ENCODE results near the gene ABCA9.
"Not testable (repeated sequence)": the region's sequence is repeated elsewhere in the genome, so short reads cannot be mapped to it uniquely, and the experiment has no call there.

Gene ABCA9

GRCh38 chr17:68972119-68972704 is 88.5 kb downstream of the ABCA9 start:
- Histone ChIP-seq H3K36me3 (ENCODE audit: insufficient read depth, low read length) (no peaks in the 10 kb centered on the region), H3K9ac (ENCODE audit: low read depth, low read length) (no peak overlapping the region), H3K4me3 (ENCODE audit: low read length) (no peak overlapping the region), H3K27ac (ENCODE audit: low read depth, low read length) (no peak overlapping the region), H3K4me1 (ENCODE audit: insufficient read depth, low read length) (no peaks in the 10 kb centered on the region), H3K27me3 (ENCODE audit: insufficient read depth, low read length) (no peaks in the 10 kb centered on the region), H3K9me3 (ENCODE audit: insufficient read depth, low read depth, low read length) (no peaks in the 10 kb centered on the region)
- 94% methylated on average over 2 of the region's 4 CpGs for WGBS

- H3K36me3 ChIP-seq (ENCODE audit: insufficient read depth, low read length) = no peaks in the 10 kb centered on the region
- 93% methylated on average over 4 of the region's 5 CpGs for WGBS
- no peak overlapping the region for H3K4me3 ChIP-seq (ENCODE audit: low read length)
- H3K4me1 ChIP-seq (ENCODE audit: insufficient read depth, low read length) = no peaks in the 10 kb centered on the region
- no peak overlapping the region for H3K9ac ChIP-seq (ENCODE audit: low read depth, low read length)
- no peak overlapping the region for H3K27ac ChIP-seq (ENCODE audit: low read depth, low read length)
- no peaks in the 10 kb centered on the region for H3K27me3 ChIP-seq (ENCODE audit: insufficient read depth, low read length)
- no peaks in the 10 kb centered on the region for H3K9me3 ChIP-seq (ENCODE audit: insufficient read depth, low read depth, low read length)
Observed at GRCh38 chr17:68969101-68969500, 91.6 kb downstream of the ABCA9 start.

GRCh38 chr17:68963958-68964357 is 96.8 kb downstream of the ABCA9 start:
- no peak overlapping the region for H3K9ac ChIP-seq (ENCODE audit: low read depth, low read length)
- no peaks in the 10 kb centered on the region for H3K9me3 ChIP-seq (ENCODE audit: insufficient read depth, low read depth, low read length)
- H3K27ac ChIP-seq (ENCODE audit: low read depth, low read length) = no peak overlapping the region
- H3K27me3 ChIP-seq (ENCODE audit: insufficient read depth, low read length) = no peaks in the 10 kb centered on the region
- no peaks in the 10 kb centered on the region for H3K36me3 ChIP-seq (ENCODE audit: insufficient read depth, low read length)
- WGBS = 88% methylated on average over 3 of the region's 4 CpGs
- no peaks in the 10 kb centered on the region for H3K4me1 ChIP-seq (ENCODE audit: insufficient read depth, low read length)
- no peak overlapping the region for H3K4me3 ChIP-seq (ENCODE audit: low read length)

GRCh38 chr17:68961214-68961882 is 99.4 kb downstream of the ABCA9 start:
- no peaks in the 10 kb centered on the region for H3K36me3 ChIP-seq (ENCODE audit: insufficient read depth, low read length)
- WGBS = 79% methylated on average over 9 of the region's 9 CpGs
- H3K9ac ChIP-seq (ENCODE audit: low read depth, low read length) = no peak overlapping the region

GRCh38 chr17:68959117-68959516 is 101.6 kb downstream of the ABCA9 start:
- not testable (repeated sequence) for H3K4me3 ChIP-seq (ENCODE audit: low read length); H3K4me1 ChIP-seq (ENCODE audit: insufficient read depth, low read length); H3K27me3 ChIP-seq (ENCODE audit: insufficient read depth, low read length); H3K36me3 ChIP-seq (ENCODE audit: insufficient read depth, low read length); H3K9me3 ChIP-seq (ENCODE audit: insufficient read depth, low read depth, low read length); H3K27ac ChIP-seq (ENCODE audit: low read depth, low read length); H3K9ac ChIP-seq (ENCODE audit: low read depth, low read length)
- 87% methylated on average over 2 of the region's 2 CpGs for WGBS

More at GRCh38 chr17:68961214-68961882, 99.4 kb downstream of the ABCA9 start:
- no peak overlapping the region for H3K4me3 ChIP-seq (ENCODE audit: low read length)
- no peaks in the 10 kb centered on the region for H3K9me3 ChIP-seq (ENCODE audit: insufficient read depth, low read depth, low read length)
- H3K27me3 ChIP-seq (ENCODE audit: insufficient read depth, low read length) = no peaks in the 10 kb centered on the region
- no peak overlapping the region for H3K27ac ChIP-seq (ENCODE audit: low read depth, low read length)
- no peaks in the 10 kb centered on the region for H3K4me1 ChIP-seq (ENCODE audit: insufficient read depth, low read length)

- Histone ChIP-seq H3K9ac (ENCODE audit: low read depth, low read length) (no peak overlapping the region), H3K4me1 (ENCODE audit: insufficient read depth, low read length) (no peaks in the 10 kb centered on the region), H3K9me3 (ENCODE audit: insufficient read depth, low read depth, low read length) (no peaks in the 10 kb centered on the region), H3K36me3 (ENCODE audit: insufficient read depth, low read length) (no peaks in the 10 kb centered on the region), H3K4me3 (ENCODE audit: low read length) (no peak overlapping the region), H3K27me3 (ENCODE audit: insufficient read depth, low read length) (no peaks in the 10 kb centered on the region), H3K27ac (ENCODE audit: low read depth, low read length) (no peak overlapping the region)
- WGBS = 93% methylated on average over 1 of the region's 1 CpG
Observed at GRCh38 chr17:68957944-68958343, 102.8 kb downstream of the ABCA9 start.

- Histone ChIP-seq H3K4me3 (ENCODE audit: low read length) (no peak within 1 kb of the TSS), H3K9ac (ENCODE audit: low read depth, low read length) (no peak within 1 kb of the TSS), H3K9me3 (ENCODE audit: insufficient read depth, low read depth, low read length) (no peaks in the 10 kb centered on the region), H3K36me3 (ENCODE audit: insufficient read depth, low read length) (no peaks in the 10 kb centered on the region), H3K4me1 (ENCODE audit: insufficient read depth, low read length) (no peaks in the 10 kb centered on the region), H3K27ac (ENCODE audit: low read depth, low read length) (no peak within 1 kb of the TSS), H3K27me3 (ENCODE audit: insufficient read depth, low read length) (no peaks in the 10 kb centered on the region)
- 88% methylated on average over 4 of the region's 4 CpGs for WGBS
Observed at GRCh38 chr17:68955181-68955841, 105.4 kb downstream of the ABCA9 start, which contains the start of gene ABCA8. TSS of gene ABCA8 (minus strand) at chr17:68955392. CDS start at chr17:68942034, 13,358 bp downstream.

- no peaks in the 10 kb centered on the region for H3K27me3 ChIP-seq (ENCODE audit: insufficient read depth, low read length)
- no peak overlapping the region for H3K4me3 ChIP-seq (ENCODE audit: low read length)
- no peaks in the 10 kb centered on the region for H3K9me3 ChIP-seq (ENCODE audit: insufficient read depth, low read depth, low read length)
- no peaks in the 10 kb centered on the region for H3K4me1 ChIP-seq (ENCODE audit: insufficient read depth, low read length)
- H3K9ac ChIP-seq (ENCODE audit: low read depth, low read length) = no peak overlapping the region
- H3K27ac ChIP-seq (ENCODE audit: low read depth, low read length) = no peak overlapping the region
- 93% methylated on average over 1 of the region's 4 CpGs for WGBS
- H3K36me3 ChIP-seq (ENCODE audit: insufficient read depth, low read length) = no peaks in the 10 kb centered on the region
Observed at GRCh38 chr17:68954146-68954896, 106.4 kb downstream of the ABCA9 start.

- no peak overlapping the region for H3K4me3 ChIP-seq (ENCODE audit: low read length)
- no peak overlapping the region for H3K27ac ChIP-seq (ENCODE audit: low read depth, low read length)
- H3K27me3 ChIP-seq (ENCODE audit: insufficient read depth, low read length) = no peaks in the 10 kb centered on the region
- WGBS = 97% methylated on average over 4 of the region's 4 CpGs
- no peaks in the 10 kb centered on the region for H3K9me3 ChIP-seq (ENCODE audit: insufficient read depth, low read depth, low read length)
- H3K4me1 ChIP-seq (ENCODE audit: insufficient read depth, low read length) = no peaks in the 10 kb centered on the region
- H3K9ac ChIP-seq (ENCODE audit: low read depth, low read length) = no peak overlapping the region
- H3K36me3 ChIP-seq (ENCODE audit: insufficient read depth, low read length) = no peaks in the 10 kb centered on the region
Observed at GRCh38 chr17:68953340-68953997, 107.3 kb downstream of the ABCA9 start.

- Histone ChIP-seq H3K36me3 (ENCODE audit: insufficient read depth, low read length) (no peaks in the 10 kb centered on the region), H3K9me3 (ENCODE audit: insufficient read depth, low read depth, low read length) (no peaks in the 10 kb centered on the region), H3K27ac (ENCODE audit: low read depth, low read length) (no peak overlapping the region), H3K27me3 (ENCODE audit: insufficient read depth, low read length) (no peaks in the 10 kb centered on the region), H3K4me1 (ENCODE audit: insufficient read depth, low read length) (no peaks in the 10 kb centered on the region), H3K9ac (ENCODE audit: low read depth, low read length) (no peak overlapping the region), H3K4me3 (ENCODE audit: low read length) (no peak overlapping the region)
- 92% methylated on average over 4 of the region's 4 CpGs for WGBS
Observed at GRCh38 chr17:68950725-68951124, 110.0 kb downstream of the ABCA9 start.
